Measurements from ENCODE around the gene MEGF6. TPM values are rescaled to one million over a fixed set of nuclear protein-coding genes. Genes with fewer than 3 reads are reported as not detected.

MEGF6 gene
- total and polyA plus RNA-seq, 9 of the 15 experiments (the other 6 are each of a cell fraction or from before 2014, with no cell fraction given): 0.03 to 1.7 (median 0.24) TPM; not detected in 3

DNA sequence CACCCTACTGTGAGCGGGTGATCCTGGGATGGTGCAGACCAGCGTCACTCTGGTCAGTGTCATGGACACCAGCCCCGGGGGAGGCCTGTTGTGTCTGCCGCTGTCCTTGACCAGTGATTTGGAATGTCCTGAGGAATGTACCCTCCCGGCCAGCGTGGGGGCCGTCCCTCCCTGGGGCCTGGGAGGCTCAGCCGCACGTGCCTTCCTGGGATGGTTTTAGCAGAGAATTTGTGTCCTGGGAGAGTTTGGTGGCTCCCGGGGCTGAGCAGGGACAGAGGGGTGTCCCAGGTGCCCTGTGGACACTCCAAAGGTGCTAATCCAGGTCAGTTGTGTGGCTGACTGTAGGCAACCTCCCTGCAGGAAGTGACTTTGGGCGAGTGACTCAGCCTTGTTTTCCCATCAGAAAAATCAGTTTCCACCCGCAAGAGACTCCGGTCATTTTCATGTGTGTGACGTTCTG, 150.6 kb downstream of the MEGF6 start:
- Histone ChIP-seq H3K9me3 (replicated peaks; ENCODE audit: control insufficient read depth, insufficient read depth, low read depth, low read length) (no peaks in the 10 kb centered on the region), H2AFZ (ENCODE audit: low read depth, low read length) (no peak overlapping the region), H3K4me3 (no peak overlapping the region), H3K27me3 (ENCODE audit: control insufficient read depth in 2 of 2, insufficient read depth in 2 of 2, low read length in 2 of 2) (peaks cover 61 to 93% of the 10 kb centered on the region in 2 experiments; a peak in 4 of 5 replicates), H3K27ac (ENCODE audit: extremely low read depth, low read depth, low read length) (no peak overlapping the region), H3K9ac (ENCODE audit: insufficient read depth in 1 of 2, low read depth in 2 of 2, low read length in 2 of 2) (no peak overlapping the region), H3K4me1 (replicated peaks in 1 of 2; ENCODE audit: control insufficient read depth in 2 of 2, insufficient read depth in 2 of 2, low read length in 2 of 2) (peaks cover 0 to 27% of the 10 kb centered on the region in 2 experiments; a peak in 2 of 5 replicates), H4K20me1 (replicated peaks; ENCODE audit: control insufficient read depth, insufficient read depth, low read length) (peaks cover 57% of the 10 kb centered on the region), H3K79me2 (ENCODE audit: control insufficient read depth, insufficient read depth, low read length) (no peaks in the 10 kb centered on the region), H3K36me3 (ENCODE audit: control insufficient read depth, insufficient read depth, low read length) (no peaks in the 10 kb centered on the region), H3K9me1 (ENCODE audit: control insufficient read depth, insufficient read depth, low read length) (no peaks in the 10 kb centered on the region), H3K4me2 (ENCODE audit: insufficient read depth, low read length) (no peak overlapping the region)
- no peak for DNase-seq (ENCODE audit: extremely low read depth in 1 of 4, low spot score in 3 of 4)
- TF ChIP-seq ZNF224 (CRISPR knock-in tag; IDR thresholded peaks at IDR 0.05) (no peak), ZNF24 (IDR thresholded peaks at IDR 0.05) (no peak), BHLHE40 (IDR thresholded peaks at IDR 0.05; ENCODE audit: low read length) (0 out of 2 replicates have a peak, but pooled peaks have one; percentile 16), ZNF197 (CRISPR knock-in tag; IDR thresholded peaks at IDR 0.05; ENCODE audit: low read depth) (no peak), ZNF445 (CRISPR knock-in tag; IDR thresholded peaks at IDR 0.05; ENCODE audit: low read depth) (no peak), NR2F6 (CRISPR knock-in tag; IDR thresholded peaks at IDR 0.05) (no peak), RBM39 (optimal IDR thresholded peaks at IDR 0.05; ENCODE audit: low read depth, low read length) (no peak)
- TF ChIP-seq, protein P1, sequence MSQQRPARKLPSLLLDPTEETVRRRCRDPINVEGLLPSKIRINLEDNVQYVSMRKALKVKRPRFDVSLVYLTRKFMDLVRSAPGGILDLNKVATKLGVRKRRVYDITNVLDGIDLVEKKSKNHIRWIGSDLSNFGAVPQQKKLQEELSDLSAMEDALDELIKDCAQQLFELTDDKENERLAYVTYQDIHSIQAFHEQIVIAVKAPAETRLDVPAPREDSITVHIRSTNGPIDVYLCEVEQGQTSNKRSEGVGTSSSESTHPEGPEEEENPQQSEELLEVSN (IDR thresholded peaks at IDR 0.05; ENCODE audit: borderline replicate concordance in 1 of 2, extremely low read depth in 1 of 2, insufficient read depth in 1 of 2, insufficient read length in 1 of 2, low read depth in 1 of 2, low read length in 1 of 2, poor library complexity in 1 of 2, severe bottlenecking in 1 of 2): no peak
- in situ Hi-C loops (cut with MboI): no loop called here
- no peak for ATAC-seq
- WGBS (ENCODE audit: insufficient coverage, low coverage, missing lambda C conversion rate): 4% methylated on average over 14 of the region's 14 CpGs
- no peak for FAIRE-seq
- BruUV-seq (replicated peaks): no TSS peak
- ChIA-PET POLR2A (no interaction called here), CTCF (ENCODE audit: low intra/inter-chr PET ratio) (no interaction called here)
- intact Hi-C loops (cut with micrococcal nuclease): no loop called here

Measured in K562 (cell line).